ENCODE data around the gene FGD4. TPM values are rescaled to one million over a fixed set of nuclear protein-coding genes. Genes with fewer than 3 reads are reported as not detected.

FGD4 gene
- total RNA-seq, 1 donor from 2014 or later = 65.5 TPM

DNA sequence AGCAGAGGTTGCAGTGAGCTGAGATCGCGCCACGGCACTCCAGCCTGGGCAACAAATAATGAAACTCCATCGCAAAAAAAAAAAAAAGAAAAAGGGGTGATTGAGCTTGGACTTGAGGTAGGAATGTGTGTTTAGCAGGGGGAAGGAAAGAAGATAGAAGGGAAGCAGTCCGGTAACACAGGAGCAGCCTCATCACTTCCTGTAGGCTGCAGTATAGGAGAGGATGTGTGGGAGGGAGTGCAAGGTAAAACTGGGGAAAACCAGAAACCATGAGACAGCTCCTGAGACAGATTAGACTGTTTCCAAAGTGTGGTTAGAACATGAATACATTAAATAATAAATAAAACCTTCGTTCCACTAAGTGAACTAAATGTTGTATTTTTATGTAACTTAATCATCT is 49.2 kb downstream of the FGD4 start:
- no peak overlapping the region for H3K4me3 ChIP-seq
- intact Hi-C loops (cut with DNase I) = no loop called here
- ATAC-seq = no peak
- TF ChIP-seq, protein P1, sequence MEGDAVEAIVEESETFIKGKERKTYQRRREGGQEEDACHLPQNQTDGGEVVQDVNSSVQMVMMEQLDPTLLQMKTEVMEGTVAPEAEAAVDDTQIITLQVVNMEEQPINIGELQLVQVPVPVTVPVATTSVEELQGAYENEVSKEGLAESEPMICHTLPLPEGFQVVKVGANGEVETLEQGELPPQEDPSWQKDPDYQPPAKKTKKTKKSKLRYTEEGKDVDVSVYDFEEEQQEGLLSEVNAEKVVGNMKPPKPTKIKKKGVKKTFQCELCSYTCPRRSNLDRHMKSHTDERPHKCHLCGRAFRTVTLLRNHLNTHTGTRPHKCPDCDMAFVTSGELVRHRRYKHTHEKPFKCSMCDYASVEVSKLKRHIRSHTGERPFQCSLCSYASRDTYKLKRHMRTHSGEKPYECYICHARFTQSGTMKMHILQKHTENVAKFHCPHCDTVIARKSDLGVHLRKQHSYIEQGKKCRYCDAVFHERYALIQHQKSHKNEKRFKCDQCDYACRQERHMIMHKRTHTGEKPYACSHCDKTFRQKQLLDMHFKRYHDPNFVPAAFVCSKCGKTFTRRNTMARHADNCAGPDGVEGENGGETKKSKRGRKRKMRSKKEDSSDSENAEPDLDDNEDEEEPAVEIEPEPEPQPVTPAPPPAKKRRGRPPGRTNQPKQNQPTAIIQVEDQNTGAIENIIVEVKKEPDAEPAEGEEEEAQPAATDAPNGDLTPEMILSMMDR (IDR thresholded peaks at IDR 0.05) = no peak
- no peaks in the 10 kb centered on the region for H3K27me3 ChIP-seq
- peaks cover 12% of the 10 kb centered on the region for H3K4me1 ChIP-seq
- H3K27ac ChIP-seq = no peak overlapping the region
- no peak for DNase-seq
- H3K36me3 ChIP-seq = no peaks in the 10 kb centered on the region
- H3K9me3 ChIP-seq = no peaks in the 10 kb centered on the region

DNA sequence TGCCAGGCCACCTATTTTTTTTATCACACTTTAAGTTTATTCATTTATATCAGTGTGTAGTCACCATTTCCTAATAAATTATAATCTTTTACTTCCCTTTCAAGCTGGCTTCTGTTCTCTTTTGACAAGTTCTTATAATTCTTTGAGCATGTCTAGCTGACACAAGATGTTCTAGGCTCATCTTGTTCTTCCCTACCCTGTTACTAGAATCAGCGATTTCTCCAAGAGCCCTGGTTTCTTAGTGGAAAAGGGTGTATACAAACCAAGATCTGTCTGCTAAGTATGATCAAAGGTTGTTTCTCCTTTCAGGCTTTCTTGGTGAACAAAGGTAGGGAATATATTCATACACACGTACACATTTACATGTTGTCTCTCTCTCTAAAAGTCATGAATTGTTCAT is 51.0 kb downstream of the FGD4 start:
- Histone ChIP-seq H3K4me1 (peaks cover 22% of the 10 kb centered on the region), H3K4me3 (no peak overlapping the region), H3K9me3 (no peaks in the 10 kb centered on the region), H3K36me3 (no peaks in the 10 kb centered on the region), H3K27ac (no peak overlapping the region), H3K27me3 (no peaks in the 10 kb centered on the region)
- DNase-seq = no peak
- intact Hi-C loops (cut with DNase I) = loop anchor here (5.0 kb wide), 1 partner anchor 207 kb away; no protein-coding TSS in a partner anchor
- ATAC-seq = no peak
- TF ChIP-seq, protein P1 (IDR thresholded peaks at IDR 0.05) = no peak

DNA sequence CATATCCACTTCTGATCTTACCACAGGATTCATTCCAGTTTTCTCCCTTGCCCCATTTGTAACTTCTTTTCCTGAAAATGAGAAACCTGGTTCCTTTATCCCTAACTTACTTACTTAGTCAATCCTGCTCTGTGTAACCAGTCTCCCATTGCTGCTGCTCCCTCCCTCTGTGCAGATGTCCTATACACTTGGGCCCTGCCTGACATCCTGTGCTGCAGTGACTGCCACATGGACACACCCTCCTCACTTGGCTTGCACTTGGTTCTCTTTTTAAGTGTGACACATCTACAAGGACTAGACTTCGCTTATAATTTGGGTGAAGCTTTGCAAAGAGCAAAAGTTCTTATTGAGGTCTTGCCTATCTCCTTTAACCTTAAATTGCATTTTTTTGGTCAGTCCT is 51.4 kb downstream of the FGD4 start:
- DNase-seq (no peak), ATAC-seq (peak; percentile 74)
- Histone ChIP-seq H3K27me3 (no peaks in the 10 kb centered on the region), H3K9me3 (no peaks in the 10 kb centered on the region), H3K27ac (no peak overlapping the region), H3K4me3 (no peak overlapping the region), H3K4me1 (peaks cover 22% of the 10 kb centered on the region), H3K36me3 (no peaks in the 10 kb centered on the region)
- intact Hi-C loops (cut with DNase I) = loop anchor here (5.0 kb wide), 1 partner anchor 207 kb away; no protein-coding TSS in a partner anchor
- TF ChIP-seq, protein P1 (IDR thresholded peaks at IDR 0.05) = no peak

DNA sequence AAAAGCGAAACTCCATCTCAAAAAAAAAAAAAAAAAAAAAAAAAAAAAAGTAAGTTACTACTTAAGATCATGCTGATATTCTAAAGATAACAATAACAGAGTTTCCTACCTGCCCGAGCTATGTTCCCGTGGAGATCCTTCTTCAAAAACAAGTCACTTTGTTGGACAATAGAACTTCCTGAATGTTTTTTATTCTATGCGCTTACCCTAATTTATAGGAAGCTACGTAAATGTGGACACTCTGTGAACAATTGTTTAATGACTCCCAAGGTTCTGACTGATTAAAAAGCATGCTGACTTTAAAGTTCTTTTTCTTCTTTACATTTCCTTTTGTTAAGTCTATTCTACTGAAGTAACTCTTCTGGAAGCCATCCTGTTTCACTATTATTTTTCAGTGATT is 52.5 kb downstream of the FGD4 start:
- no peak for ATAC-seq
- Histone ChIP-seq H3K4me1 (peaks cover 25% of the 10 kb centered on the region), H3K36me3 (no peaks in the 10 kb centered on the region), H3K9me3 (no peaks in the 10 kb centered on the region), H3K27ac (no peak overlapping the region), H3K27me3 (no peaks in the 10 kb centered on the region), H3K4me3 (no peak overlapping the region)
- TF ChIP-seq, protein P1 (IDR thresholded peaks at IDR 0.05) = no peak
- DNase-seq = no peak
- intact Hi-C loops (cut with DNase I) = loop anchor here (5.0 kb wide), 1 partner anchor 205 kb away; no protein-coding TSS in a partner anchor

DNA sequence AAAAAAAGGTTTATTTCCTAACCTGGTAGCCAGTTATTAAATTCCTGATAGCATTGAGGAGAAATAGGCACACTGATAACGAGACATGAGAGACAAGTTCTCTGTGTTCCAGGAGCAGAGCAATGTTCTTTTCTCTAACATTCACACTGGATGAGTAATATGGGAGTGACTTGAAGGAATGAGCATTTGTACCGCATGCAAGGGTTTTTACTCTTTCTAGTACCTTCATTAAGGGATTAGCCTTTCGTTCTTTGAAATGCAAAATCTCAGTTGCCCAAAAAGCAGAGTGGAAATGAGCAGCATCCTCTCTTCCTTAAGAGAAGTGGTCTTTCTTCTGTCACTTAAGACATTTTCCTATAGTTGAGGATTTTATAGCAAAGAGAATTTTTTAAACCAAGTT is 54.7 kb downstream of the FGD4 start:
- DNase-seq = no peak
- ATAC-seq = peak; percentile 82
- no peaks in the 10 kb centered on the region for H3K27me3 ChIP-seq
- no peaks in the 10 kb centered on the region for H3K36me3 ChIP-seq
- TF ChIP-seq, protein P1 (IDR thresholded peaks at IDR 0.05) = no peak
- intact Hi-C loops (cut with DNase I) = loop anchor here (5.0 kb wide), 1 partner anchor 203 kb away; no protein-coding TSS in a partner anchor
- H3K9me3 ChIP-seq = no peaks in the 10 kb centered on the region
- peaks cover 34% of the 10 kb centered on the region for H3K4me1 ChIP-seq
- H3K27ac ChIP-seq = peak overlapping the region; percentile 43
- H3K4me3 ChIP-seq = no peak overlapping the region

DNA sequence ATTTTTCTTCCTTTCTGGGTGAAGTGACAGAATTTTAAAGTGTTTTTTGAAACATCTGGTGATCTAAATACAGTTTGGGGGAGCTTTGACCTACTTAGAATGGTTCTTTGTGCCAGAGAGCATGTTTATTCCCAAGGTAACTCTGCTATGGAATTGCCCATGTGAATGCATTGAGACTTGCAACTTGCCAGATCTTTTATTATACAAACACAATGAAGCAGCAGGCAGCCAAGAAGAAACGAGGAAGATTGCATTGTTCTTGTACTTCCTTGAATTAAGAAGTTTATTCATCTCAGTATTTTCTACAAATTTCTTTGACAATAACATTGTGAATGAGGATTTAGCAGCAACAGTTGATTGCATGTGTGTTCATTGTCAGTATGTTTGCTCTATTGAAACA is 55.5 kb downstream of the FGD4 start:
- TF ChIP-seq, protein P1 (IDR thresholded peaks at IDR 0.05) = no peak
- ATAC-seq = no peak
- Histone ChIP-seq H3K27ac (peak overlapping the region; percentile 43), H3K4me3 (no peak overlapping the region), H3K27me3 (no peaks in the 10 kb centered on the region), H3K9me3 (no peaks in the 10 kb centered on the region), H3K4me1 (peaks cover 34% of the 10 kb centered on the region), H3K36me3 (no peaks in the 10 kb centered on the region)
- intact Hi-C loops (cut with DNase I) = loop anchor here (5.0 kb wide), 1 partner anchor 202 kb away; no protein-coding TSS in a partner anchor
- DNase-seq = no peak

Data from upper lobe of right lung (tissue), 1 donor.